Effector CD4-positive, alpha-beta T cell (primary cell): Measurements from ENCODE around the gene MFAP5.
"Not testable (repeated sequence)": the region's sequence is repeated elsewhere in the genome, so short reads cannot be mapped to it uniquely, and the experiment has no call there.

Experiments
- DNase-seq: peaks from one replicate; pipeline ENCODE4 v3.0.0-alpha.2; 2020

MFAP5 gene

GRCh38 chr12:8624750-8625149, 37.9 kb downstream of the MFAP5 start:
- DNase-seq, result not testable (repeated sequence)

DNA sequence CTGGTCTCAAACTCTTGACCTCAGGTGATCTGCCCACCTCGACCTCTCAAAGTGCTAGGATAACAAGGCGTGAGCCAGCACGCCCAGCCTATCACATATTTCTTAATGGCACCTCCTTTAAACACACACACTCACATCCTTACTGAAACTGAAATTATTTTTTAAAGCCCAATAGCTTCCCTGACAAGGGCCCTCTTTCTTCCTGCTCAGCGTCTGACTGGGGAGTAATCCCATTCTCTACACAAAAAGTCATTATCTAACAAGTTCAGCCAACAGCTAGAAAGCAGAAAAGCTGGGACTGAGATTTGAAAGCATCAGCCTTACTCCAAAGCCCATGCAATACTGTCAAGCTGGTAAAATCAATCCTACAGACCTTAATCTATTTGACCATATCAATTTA, 40.0 kb downstream of the MFAP5 start:
- no peak for DNase-seq

DNA sequence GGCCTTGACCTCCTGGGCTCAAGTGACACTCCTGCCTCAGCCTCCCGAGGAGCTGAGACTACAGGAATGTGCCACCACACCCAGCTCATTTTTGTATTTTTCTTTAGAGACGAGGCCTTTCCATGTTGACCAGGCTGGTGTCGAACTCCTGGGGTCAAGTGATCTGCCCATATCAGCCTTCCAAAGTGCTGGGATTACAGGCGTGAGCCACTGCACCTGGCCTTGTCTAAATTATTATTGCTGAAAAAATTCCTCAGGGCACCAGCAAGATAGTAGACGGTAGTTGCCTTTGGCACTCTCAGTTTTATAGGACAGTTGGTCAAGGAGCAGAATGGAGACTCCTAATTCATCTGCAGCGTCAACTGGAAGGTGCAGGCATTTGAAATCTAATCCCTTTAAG, 47.4 kb downstream of the MFAP5 start:
- no peak for DNase-seq

GRCh38 chr12:8613881-8614280, 48.7 kb downstream of the MFAP5 start:
- DNase-seq, result not testable (repeated sequence)

DNA sequence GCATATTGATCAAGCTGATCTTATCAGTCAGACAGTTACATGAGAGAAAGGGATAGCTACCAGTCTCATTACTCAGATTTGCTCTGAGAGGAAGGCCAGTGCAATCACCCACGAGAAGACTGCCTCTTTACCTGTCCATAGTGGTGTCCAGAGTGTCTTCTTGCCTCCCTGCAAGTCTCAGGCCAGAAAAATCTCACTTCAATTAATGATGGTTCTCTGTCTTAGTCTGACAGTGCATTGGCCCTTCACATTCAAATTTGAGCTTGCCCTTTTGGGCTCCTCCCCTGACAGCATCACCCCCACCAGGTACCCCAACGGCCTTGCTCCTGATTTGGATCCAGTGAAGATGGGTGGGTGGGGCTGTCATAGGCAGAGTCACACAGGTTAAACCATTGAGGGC, 50.0 kb downstream of the MFAP5 start, which contains the start of gene AICDA:
Gene AICDA (minus strand): TSS at position 231 of the 400 bp plus-strand sequence. CDS start 92 bp downstream, at position 139.
- no peak for DNase-seq

- no peak for DNase-seq
Observed at GRCh38 chr12:8609061-8609570, 53.5 kb downstream of the MFAP5 start.

GRCh38 chr12:8606890-8607289, 55.7 kb downstream of the MFAP5 start:
- DNase-seq, result no peak

- DNase-seq, result no peak
Observed at GRCh38 chr12:8605057-8605456, 57.6 kb downstream of the MFAP5 start.

- no peak for DNase-seq
Observed at GRCh38 chr12:8603856-8604255, 58.8 kb downstream of the MFAP5 start.

DNA sequence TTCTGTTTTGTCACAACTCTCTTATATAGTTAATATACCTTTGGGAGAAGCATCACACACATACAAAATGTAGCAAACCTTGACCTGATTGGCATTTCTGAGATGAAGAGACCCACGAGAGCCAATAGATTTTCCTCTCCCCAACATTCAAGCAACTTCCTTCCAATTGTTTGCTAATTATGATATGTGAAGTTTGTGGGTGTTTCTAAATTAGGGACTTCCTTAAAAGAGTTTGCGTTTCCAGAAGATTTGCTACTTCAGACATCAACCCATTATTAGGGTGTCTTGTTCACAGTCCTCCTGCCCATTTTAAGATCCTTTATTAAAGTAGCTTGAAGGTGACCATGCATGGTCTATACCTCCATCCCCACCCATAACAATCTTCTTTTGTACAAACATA, 59.3 kb downstream of the MFAP5 start:
- DNase-seq, result no peak

DNA sequence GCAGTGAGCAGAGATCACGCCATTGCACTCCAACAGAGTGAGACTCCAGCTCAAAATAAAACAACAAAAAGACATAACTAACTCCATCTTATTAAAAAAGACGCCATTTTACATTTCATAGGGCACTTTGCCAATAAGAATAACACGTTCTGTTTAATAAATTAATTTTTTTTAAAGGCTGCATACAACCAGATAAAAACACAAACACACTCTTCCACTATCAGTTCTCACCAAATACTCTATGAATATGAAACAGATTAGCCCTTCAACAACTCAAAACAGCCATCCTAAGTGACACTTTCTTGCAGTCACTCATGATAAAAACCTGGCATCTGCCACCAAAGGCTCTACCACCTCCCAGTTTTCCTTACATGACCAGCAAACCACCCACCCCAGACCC, 66.1 kb downstream of the MFAP5 start:
- no peak for DNase-seq
